NCI-H2196 treated with DMSO at 0.1 percent for 48 hours (cell line): ENCODE measurements around the gene SMAD7.

Experiments used
- DNase-seq: peaks from one replicate; lab custom pipeline; 2025; ENCODE audit not compliant: unreplicated experiment; lab: John Stamatoyannopoulos, UW

SMAD7 gene

GRCh38 chr18:48962252-48962993, 11.7 kb upstream of the SMAD7 start:
- DNase-seq: no peak

GRCh38 chr18:48961547-48961946, 10.8 kb upstream of the SMAD7 start:
- DNase-seq: no peak

DNA sequence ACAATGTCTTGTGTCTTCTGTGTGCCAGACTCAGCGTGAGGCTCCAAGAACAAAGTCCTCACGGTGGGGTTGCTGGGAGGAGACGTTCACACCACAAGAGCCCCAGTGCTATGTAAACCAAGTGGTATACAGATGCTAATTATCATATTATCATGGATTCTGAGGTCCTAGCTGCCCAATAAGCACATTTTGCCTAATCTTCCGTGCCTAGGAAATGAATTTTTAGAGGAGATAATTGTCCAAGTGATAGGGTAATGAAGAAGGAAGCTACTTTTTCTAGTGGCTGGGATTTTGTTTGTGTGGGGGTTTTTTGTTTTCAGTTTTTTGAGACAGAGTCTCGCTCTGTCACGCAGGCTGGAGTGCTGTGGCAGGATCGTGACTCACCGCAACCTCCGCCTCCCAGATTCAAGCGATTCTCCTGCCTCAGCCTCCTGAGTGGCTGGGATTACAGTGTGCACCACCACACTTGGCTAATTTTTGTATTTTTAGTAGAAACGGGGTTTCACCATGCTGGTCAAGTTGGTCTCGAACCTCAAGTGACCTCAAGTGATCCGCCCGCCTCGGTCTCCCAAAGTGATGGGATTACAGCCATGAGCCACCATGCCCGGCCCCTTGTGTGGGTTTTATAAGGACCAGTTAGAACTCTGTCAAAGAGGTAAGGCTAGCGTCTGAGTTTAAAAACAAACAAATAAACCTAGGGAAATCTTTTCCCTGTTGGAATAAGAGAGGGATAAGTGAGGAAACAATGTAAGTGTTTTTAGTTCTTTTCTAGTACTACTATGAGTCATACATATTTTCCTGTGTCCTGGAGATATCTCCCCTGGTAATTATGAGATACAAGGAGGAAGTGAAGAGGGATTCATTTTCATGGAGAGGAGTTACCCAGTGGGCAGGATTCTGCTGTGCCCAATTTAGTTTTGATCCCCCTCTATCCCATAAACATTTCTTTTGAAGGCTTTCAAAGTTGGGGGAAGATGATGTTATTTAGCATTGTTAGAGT, 9.5 kb upstream of the SMAD7 start:
- DNase-seq: no peak

- no peak for DNase-seq
These were observed 8.8 kb upstream of the SMAD7 start for GRCh38 chr18:48959551-48959920.

- DNase-seq: no peak
These were observed 8.2 kb upstream of the SMAD7 start for GRCh38 chr18:48958951-48959350.

GRCh38 chr18:48957616-48958015, 6.9 kb upstream of the SMAD7 start:
- no peak for DNase-seq

DNA sequence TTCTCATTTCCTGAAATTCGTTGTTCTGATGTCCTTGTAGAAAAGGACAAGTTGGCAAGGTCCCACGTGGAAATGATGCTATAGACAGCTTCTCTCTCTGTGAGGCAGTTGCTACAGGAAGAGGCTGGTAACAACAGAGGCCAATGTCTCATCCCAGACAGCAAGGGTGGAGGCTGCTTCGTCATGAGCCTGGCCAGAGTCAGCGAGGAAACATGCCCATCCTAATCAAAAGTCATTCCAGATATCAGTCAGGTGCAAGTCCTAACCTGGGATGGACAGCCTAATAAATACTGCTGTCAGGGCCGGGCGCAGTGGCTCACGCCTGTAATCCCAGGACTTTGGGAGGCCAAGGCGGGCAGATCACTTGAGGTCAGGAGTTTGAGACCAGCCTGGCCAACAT, 6.4 kb upstream of the SMAD7 start:
- DNase-seq: no peak

DNA sequence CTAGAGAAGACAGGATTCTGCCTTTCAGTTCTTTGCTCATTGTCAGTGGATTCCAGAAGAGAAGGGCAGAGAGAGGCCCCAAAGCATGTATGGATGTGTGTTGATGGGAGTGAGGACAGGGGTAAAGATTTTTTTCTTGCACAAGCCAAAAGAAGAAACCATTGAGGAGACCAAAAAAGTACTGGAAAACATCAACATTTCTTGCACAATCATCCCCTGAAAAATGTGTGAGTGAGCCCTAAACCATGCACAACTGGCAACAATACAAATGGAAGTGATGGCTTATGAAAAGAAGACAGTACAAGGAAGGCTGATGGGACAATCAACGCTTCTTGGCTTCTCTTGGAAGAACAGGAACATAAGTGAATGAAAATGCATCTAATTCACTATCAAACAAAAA, 5.6 kb upstream of the SMAD7 start:
- no peak for DNase-seq

DNA sequence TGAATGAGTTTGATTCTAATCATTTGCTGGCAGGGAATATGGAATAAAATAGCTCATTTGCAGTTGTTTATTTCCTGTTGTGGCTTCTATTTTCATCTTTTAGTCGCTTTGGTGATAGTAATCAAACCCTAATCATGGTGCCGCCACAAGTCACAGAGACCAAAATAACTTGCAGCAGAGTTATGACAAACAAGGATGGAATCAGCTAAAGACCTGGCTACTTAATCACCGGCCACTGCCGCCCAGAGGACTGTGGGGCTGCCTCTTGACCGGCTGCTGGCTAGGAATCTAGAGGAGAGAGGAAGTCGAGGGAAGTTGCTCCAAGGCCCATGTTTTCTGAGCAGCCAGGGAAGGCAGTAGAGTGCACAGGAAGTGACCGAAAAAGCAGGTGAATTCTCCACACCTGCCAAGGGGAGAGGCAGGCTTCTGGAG, 5.1 kb upstream of the SMAD7 start:
- no peak for DNase-seq

GRCh38 chr18:48954886-48955819, 4.4 kb upstream of the SMAD7 start:
- no peak for DNase-seq

GRCh38 chr18:48953104-48953706, 2.4 kb upstream of the SMAD7 start:
- DNase-seq: no peak

- peak; percentile 68 for DNase-seq
These were observed 1.7 kb upstream of the SMAD7 start for GRCh38 chr18:48952287-48953103.

- DNase-seq: peak; percentile 79
These were observed 902 bp upstream of the SMAD7 start for GRCh38 chr18:48951448-48952286.

- DNase-seq: no peak
These were observed 894 bp downstream of the SMAD7 start for GRCh38 chr18:48949606-48950535.

DNA sequence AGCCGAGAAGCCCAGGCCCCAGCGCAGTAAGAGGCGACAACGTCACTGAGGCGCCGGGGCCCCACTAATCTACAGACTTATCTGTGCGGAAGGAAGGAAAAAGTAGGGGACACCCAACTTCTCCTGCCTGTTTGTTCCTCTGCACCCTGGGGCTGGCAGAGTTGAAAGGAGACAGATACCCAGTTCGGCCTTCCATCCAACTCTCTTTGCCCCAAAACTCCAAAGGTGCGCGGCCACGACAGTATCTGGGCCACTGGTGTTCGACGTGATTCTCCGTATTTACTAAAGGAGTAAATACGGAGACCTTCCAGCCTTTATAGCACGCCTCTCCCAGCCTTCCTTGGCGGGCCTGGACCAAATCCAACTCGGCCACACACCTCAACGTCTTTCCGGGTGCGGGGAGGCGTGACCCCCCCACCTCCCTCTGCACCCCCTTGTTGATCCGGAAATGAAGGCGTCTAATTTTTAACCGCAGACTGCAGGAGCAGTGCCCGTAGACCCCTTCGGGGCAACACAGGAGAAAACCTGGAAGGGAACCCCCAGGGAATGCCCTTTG, 1.6 kb downstream of the SMAD7 start:
- no peak for DNase-seq

DNA sequence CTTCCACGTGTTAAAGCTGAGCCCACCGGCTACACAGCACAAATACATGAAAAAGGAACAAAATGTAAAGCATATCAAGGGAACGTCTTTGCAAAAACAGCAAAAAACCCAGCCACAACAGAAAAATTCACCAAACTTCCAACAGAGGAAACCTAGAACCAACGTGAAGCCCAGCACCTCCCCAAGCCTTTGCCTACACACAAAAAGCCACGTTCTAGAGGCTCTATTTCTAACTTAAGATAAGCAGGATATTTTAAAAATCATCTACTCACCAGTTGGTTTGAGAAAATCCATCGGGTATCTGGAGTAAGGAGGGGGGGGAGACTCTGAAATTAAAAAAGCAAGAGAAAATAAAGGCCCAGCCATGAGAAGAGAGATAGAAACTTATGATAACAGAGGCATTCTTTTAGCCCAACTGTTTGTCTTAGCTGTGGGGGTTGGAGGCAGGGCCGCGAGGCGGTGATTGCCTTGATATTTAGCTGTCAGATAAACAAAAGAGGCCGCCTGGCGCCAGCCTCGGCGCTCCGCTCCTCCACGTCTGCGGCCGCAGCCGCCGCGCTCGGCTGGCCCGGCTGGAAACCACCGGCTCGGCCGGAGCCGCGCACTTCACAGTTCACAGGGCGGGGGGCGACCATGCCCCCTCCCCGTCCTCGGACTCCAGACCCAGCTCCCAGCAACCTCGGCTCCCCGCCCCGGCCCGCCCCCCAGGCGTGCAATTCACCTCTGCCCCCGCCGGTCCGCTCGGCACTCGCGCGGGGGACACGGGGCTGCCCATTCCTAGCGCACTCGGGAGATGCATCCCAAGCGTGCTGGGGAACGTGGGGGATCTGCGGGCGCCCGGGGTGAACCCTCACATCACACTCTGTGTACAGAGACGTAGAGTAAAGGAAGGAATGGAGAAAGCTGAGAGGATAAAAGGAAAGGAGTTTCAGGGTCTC, 2.4 kb downstream of the SMAD7 start:
- DNase-seq: peak; percentile 24
